ENCODE measurements around the gene CD300LD.

The CD300LD gene

GRCh38 chr17:74573169-74573568 is 18.9 kb downstream of the CD300LD start:
- H3K9me3 ChIP-seq (ENCODE audit: control insufficient read depth in 2 of 2, low read length in 2 of 2) = peaks cover 0 to 3% of the 10 kb centered on the region in 2 donors
- H3K4me1 ChIP-seq (ENCODE audit: control insufficient read depth, insufficient read depth, low read length) = no peaks in the 10 kb centered on the region
- H3K9ac ChIP-seq (ENCODE audit: low read length in 2 of 2) = no peak overlapping the region
- no peak overlapping the region for H3K4me3 ChIP-seq (ENCODE audit: low read length in 2 of 2)
- peaks cover 0 to 2% of the 10 kb centered on the region in 2 donors for H3K27me3 ChIP-seq (ENCODE audit: control insufficient read depth in 1 of 2, insufficient read depth in 2 of 2, low read length in 2 of 2)
- no peak overlapping the region for H3K27ac ChIP-seq (ENCODE audit: low read length)
- no peaks in the 10 kb centered on the region for H3K36me3 ChIP-seq (ENCODE audit: control insufficient read depth in 2 of 2, insufficient read depth in 2 of 2, low read length in 2 of 2)

GRCh38 chr17:74571621-74572270 is 20.3 kb downstream of the CD300LD start:
- Histone ChIP-seq H3K4me1 (ENCODE audit: control insufficient read depth, insufficient read depth, low read length) (no peaks in the 10 kb centered on the region), H3K36me3 (ENCODE audit: control insufficient read depth in 2 of 2, insufficient read depth in 2 of 2, low read length in 2 of 2) (no peaks in the 10 kb centered on the region), H3K9me3 (ENCODE audit: control insufficient read depth in 2 of 2, low read length in 2 of 2) (peaks cover 0 to 3% of the 10 kb centered on the region in 2 donors), H3K9ac (ENCODE audit: low read length in 2 of 2) (no peak overlapping the region), H3K27ac (ENCODE audit: low read length) (no peak overlapping the region), H3K4me3 (ENCODE audit: low read length in 2 of 2) (no peak overlapping the region), H3K27me3 (ENCODE audit: control insufficient read depth in 1 of 2, insufficient read depth in 2 of 2, low read length in 2 of 2) (peaks cover 0 to 2% of the 10 kb centered on the region in 2 donors)

DNA sequence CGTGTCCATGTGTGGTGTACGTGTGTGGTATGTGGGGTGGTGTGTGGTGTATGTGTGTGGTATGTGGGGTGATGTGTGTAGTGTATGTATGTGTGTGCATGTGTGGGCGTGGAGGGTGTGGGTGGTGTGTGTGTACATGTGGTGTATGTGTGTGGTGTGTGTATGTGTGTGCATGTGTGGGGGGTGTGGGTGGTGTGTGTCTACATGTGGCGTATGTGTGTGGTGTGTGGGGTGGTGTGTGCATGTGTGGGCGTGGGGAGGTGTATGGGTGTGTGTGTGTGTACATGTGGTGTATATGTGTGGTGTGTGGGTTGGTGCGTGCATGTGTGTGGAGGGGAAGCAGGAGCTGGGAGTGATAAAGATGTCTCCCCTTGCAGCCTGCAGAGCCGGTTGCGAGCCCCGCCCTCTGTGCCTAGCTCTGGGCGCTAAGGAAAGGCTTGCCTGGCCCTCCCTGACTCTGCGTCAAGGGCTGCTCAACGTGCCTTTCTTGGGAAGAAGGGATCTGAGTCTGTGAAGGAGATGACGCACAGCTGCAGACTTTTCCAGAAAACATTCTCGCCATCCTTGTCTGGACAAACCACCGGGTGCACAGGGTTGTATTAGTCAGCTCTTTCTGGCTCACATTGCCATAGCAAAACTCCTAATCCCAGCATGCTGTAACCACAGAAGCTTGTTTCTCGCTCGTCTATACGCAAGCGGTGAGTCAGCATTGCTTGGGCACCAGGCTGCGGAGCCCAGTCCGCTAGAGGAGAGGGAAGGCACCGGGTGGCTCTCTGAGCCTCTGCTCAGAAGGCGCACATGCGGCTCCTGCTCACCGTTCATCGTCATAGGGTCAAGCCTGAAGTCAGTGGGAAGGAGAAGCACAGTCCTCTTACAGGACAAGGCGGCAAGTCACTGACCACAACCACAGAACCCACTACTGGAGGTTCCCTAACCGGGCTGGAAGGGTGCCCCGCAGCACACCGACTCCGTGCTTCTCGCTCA is 22.8 kb downstream of the CD300LD start:
- no peaks in the 10 kb centered on the region for H3K4me1 ChIP-seq (ENCODE audit: control insufficient read depth, insufficient read depth, low read length)
- no peak overlapping the region for H3K27ac ChIP-seq (ENCODE audit: low read length)
- H3K9me3 ChIP-seq (ENCODE audit: control insufficient read depth in 2 of 2, low read length in 2 of 2) = peaks cover 0 to 3% of the 10 kb centered on the region in 2 donors
- H3K27me3 ChIP-seq (ENCODE audit: control insufficient read depth in 1 of 2, insufficient read depth in 2 of 2, low read length in 2 of 2) = no peaks in the 10 kb centered on the region
- H3K36me3 ChIP-seq (ENCODE audit: control insufficient read depth in 2 of 2, insufficient read depth in 2 of 2, low read length in 2 of 2) = no peaks in the 10 kb centered on the region
- H3K4me3 ChIP-seq (ENCODE audit: low read length in 2 of 2) = no peak overlapping the region
- no peak overlapping the region for H3K9ac ChIP-seq (ENCODE audit: low read length in 2 of 2)

DNA sequence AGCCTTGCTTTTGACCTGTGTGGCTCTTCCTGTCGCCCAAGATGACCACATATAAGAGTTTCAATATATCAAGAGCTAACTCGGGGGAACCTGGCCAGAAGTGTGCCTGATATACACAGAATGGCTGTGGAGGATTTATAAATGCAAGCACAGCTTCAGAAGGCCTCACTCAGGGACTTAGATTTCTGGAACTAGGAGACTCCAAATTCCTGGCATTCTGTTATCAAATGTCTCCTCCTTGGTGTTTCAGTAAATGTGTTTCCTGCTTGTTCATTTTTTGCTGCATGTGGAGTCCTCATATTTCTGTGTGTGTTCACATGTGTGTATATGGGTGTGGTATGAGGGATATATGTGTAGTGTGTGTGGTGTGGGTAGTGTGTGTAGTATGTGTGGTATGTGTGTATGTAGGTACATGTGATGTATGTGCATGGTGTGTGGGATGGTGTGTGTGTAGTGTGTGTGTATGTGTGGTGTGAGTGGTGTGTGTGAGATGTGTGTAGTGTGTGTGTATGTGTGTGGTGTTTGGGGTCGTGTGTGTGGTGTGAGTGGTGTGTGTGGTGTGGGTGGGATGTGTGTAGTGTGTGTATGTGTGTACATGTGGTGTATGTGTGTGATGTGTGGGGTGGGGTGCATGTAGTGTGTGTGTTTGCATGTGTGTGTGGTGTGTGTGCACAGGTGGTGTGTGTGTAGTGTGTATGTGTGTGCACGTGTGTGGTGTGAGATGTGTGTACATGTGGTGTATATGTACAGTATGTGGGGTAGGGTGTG is 23.8 kb downstream of the CD300LD start:
- no peak overlapping the region for H3K27ac ChIP-seq (ENCODE audit: low read length)
- no peak overlapping the region for H3K4me3 ChIP-seq (ENCODE audit: low read length in 2 of 2)
- H3K9ac ChIP-seq (ENCODE audit: low read length in 2 of 2) = no peak overlapping the region

DNA sequence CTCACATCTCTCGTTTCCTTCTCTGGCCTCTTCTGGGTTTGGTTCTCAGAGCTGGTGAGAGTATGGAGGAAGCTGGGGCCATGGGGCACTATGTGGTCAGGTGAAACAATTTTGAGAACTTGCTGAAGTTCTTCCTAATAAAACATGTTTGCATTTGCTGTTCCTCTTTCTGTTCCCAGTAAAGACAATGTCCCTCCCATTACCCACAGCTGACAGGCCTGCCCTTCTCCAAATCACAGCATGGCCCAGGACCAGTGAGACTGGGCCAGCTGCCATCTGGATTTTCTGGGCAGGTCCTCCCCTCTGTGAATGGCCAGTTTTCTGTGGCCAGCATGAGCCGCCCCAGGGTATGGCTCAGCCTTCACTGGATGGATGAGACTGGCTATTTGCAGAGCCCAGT is 24.7 kb downstream of the CD300LD start, which contains the start of gene CD300H:
Gene CD300H, minus strand, starts transcription at position 113 of the 400 bp plus-strand sequence.
- peaks cover 0 to 6% of the 10 kb centered on the region in 2 donors for H3K27me3 ChIP-seq (ENCODE audit: control insufficient read depth in 1 of 2, insufficient read depth in 2 of 2, low read length in 2 of 2)
- H3K4me3 ChIP-seq (ENCODE audit: low read length in 2 of 2) = no peak within 1 kb of the TSS
- no peak within 1 kb of the TSS for H3K27ac ChIP-seq (ENCODE audit: low read length)
- H3K9ac ChIP-seq (ENCODE audit: low read length in 2 of 2) = no peak within 1 kb of the TSS
- H3K9me3 ChIP-seq (ENCODE audit: control insufficient read depth in 2 of 2, low read length in 2 of 2) = peaks cover 0 to 3% of the 10 kb centered on the region in 2 donors
- no peaks in the 10 kb centered on the region for H3K36me3 ChIP-seq (ENCODE audit: control insufficient read depth in 2 of 2, insufficient read depth in 2 of 2, low read length in 2 of 2)
- no peaks in the 10 kb centered on the region for H3K4me1 ChIP-seq (ENCODE audit: control insufficient read depth, insufficient read depth, low read length)

More for the DNA sequence above, 23.8 kb downstream of the CD300LD start:
- Histone ChIP-seq H3K4me1 (ENCODE audit: control insufficient read depth, insufficient read depth, low read length) (no peaks in the 10 kb centered on the region), H3K27me3 (ENCODE audit: control insufficient read depth in 1 of 2, insufficient read depth in 2 of 2, low read length in 2 of 2) (peaks cover 0 to 3% of the 10 kb centered on the region in 2 donors), H3K36me3 (ENCODE audit: control insufficient read depth in 2 of 2, insufficient read depth in 2 of 2, low read length in 2 of 2) (no peaks in the 10 kb centered on the region), H3K9me3 (ENCODE audit: control insufficient read depth in 2 of 2, low read length in 2 of 2) (peaks cover 0 to 3% of the 10 kb centered on the region in 2 donors)

DNA sequence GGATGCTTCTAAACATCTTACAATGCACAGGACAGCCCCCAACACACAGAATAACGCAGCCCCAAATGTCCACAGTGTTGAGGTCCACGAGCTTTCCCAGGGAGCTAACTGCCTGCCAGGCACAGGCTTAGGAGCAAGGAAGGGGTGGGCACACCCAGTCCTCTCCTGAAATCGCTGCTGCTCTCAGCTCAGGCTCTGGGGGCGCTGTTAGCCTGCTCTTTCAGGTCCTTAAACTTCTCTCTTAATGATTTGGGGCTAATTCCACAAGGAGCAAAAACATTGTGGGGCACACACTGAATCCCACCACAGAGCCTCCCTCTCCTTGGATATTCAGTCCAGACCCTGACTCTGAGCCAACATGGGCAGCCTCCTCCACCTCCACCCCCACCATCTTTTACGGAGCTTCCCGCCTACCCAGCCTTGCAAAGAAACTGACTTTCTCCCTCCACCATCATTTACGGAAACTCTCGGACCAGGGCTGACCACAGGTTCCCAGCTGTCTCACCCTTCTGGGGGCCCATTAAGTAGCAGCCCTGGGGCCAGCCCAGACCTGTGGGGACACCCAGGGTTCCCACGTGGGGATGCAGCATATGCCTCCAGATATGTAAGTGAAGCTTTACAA is 25.8 kb downstream of the CD300LD start:
- no peak overlapping the region for H3K9ac ChIP-seq (ENCODE audit: low read length in 2 of 2)
- H3K27ac ChIP-seq (ENCODE audit: low read length) = no peak overlapping the region
- peaks cover 0 to 6% of the 10 kb centered on the region in 2 donors for H3K27me3 ChIP-seq (ENCODE audit: control insufficient read depth in 1 of 2, insufficient read depth in 2 of 2, low read length in 2 of 2)
- no peaks in the 10 kb centered on the region for H3K36me3 ChIP-seq (ENCODE audit: control insufficient read depth in 2 of 2, insufficient read depth in 2 of 2, low read length in 2 of 2)
- no peak overlapping the region for H3K4me3 ChIP-seq (ENCODE audit: low read length in 2 of 2)
- no peaks in the 10 kb centered on the region for H3K9me3 ChIP-seq (ENCODE audit: control insufficient read depth in 2 of 2, low read length in 2 of 2)
- H3K4me1 ChIP-seq (ENCODE audit: control insufficient read depth, insufficient read depth, low read length) = no peaks in the 10 kb centered on the region

DNA sequence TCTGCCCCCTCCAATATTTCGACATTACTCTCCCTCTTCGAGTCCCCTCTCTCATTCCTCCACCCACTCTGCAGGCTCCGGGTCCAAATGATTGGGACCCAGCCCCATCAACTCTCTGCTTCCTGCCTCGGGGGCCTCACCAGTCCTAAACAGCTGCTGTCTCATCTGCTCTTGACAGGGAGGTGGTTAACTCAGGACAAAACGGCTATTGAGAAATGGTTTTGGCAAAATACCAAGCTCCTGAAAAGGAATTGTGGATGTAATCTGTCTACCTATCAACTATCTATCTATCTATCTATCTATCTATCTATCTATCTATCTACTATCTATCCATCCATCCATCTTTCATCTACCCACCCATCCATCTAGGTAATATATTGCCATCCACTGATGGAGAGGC is 27.0 kb downstream of the CD300LD start:
- no peak overlapping the region for H3K27ac ChIP-seq (ENCODE audit: low read length)
- H3K27me3 ChIP-seq (ENCODE audit: control insufficient read depth in 1 of 2, insufficient read depth in 2 of 2, low read length in 2 of 2) = peaks cover 0 to 6% of the 10 kb centered on the region in 2 donors
- no peaks in the 10 kb centered on the region for H3K4me1 ChIP-seq (ENCODE audit: control insufficient read depth, insufficient read depth, low read length)
- H3K9ac ChIP-seq (ENCODE audit: low read length in 2 of 2) = no peak overlapping the region
- H3K36me3 ChIP-seq (ENCODE audit: control insufficient read depth in 2 of 2, insufficient read depth in 2 of 2, low read length in 2 of 2) = no peaks in the 10 kb centered on the region
- H3K9me3 ChIP-seq (ENCODE audit: control insufficient read depth in 2 of 2, low read length in 2 of 2) = no peaks in the 10 kb centered on the region
- no peak overlapping the region for H3K4me3 ChIP-seq (ENCODE audit: low read length in 2 of 2)

- H3K27ac ChIP-seq (ENCODE audit: low read length) = no peak overlapping the region
- H3K36me3 ChIP-seq (ENCODE audit: control insufficient read depth in 2 of 2, insufficient read depth in 2 of 2, low read length in 2 of 2) = no peaks in the 10 kb centered on the region
- H3K9ac ChIP-seq (ENCODE audit: low read length in 2 of 2) = no peak overlapping the region
- H3K27me3 ChIP-seq (ENCODE audit: control insufficient read depth in 1 of 2, insufficient read depth in 2 of 2, low read length in 2 of 2) = peaks cover 0 to 8% of the 10 kb centered on the region in 2 donors
- no peaks in the 10 kb centered on the region for H3K9me3 ChIP-seq (ENCODE audit: control insufficient read depth in 2 of 2, low read length in 2 of 2)
- no peaks in the 10 kb centered on the region for H3K4me1 ChIP-seq (ENCODE audit: control insufficient read depth, insufficient read depth, low read length)
- no peak overlapping the region for H3K4me3 ChIP-seq (ENCODE audit: low read length in 2 of 2)
Observed at GRCh38 chr17:74563358-74563757, 28.7 kb downstream of the CD300LD start.

DNA sequence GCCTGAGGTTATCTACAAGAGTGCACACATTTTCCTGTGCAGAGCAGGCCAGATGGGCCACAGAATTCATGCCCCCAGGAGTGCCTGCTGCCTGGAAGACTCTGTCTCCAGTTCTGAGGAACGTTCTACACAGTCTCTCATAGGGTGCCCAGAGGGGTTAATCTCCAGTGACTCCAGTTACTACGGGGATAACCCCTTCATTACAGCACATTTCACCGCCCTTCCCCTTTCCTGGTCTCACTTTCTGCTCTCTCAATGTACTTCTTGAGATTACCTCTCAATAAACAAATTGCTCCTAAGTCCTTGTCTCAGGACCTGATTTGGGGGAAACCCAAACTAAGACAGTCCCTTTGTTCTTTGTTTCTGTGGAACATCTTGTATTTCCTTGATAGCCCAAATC is 30.5 kb downstream of the CD300LD start:
- Histone ChIP-seq H3K4me3 (ENCODE audit: low read length in 2 of 2) (no peak overlapping the region), H3K4me1 (ENCODE audit: control insufficient read depth, insufficient read depth, low read length) (no peaks in the 10 kb centered on the region), H3K27ac (ENCODE audit: low read length) (no peak overlapping the region), H3K27me3 (ENCODE audit: control insufficient read depth in 1 of 2, insufficient read depth in 2 of 2, low read length in 2 of 2) (peaks cover 0 to 8% of the 10 kb centered on the region in 2 donors), H3K9ac (ENCODE audit: low read length in 2 of 2) (no peak overlapping the region), H3K9me3 (ENCODE audit: control insufficient read depth in 2 of 2, low read length in 2 of 2) (no peaks in the 10 kb centered on the region), H3K36me3 (ENCODE audit: control insufficient read depth in 2 of 2, insufficient read depth in 2 of 2, low read length in 2 of 2) (no peaks in the 10 kb centered on the region)

Measured in stomach smooth muscle (tissue), 2 donors.